GM23338 (cell line): ENCODE results near the gene SLC15A5. TPM values are rescaled to one million over a fixed set of nuclear protein-coding genes. Genes with fewer than 3 reads are reported as not detected.

Source experiments
- ATAC-seq: fragments of 200-7000 bp; cut with Tn5 transposase; 3 replicates; pipeline ENCODE4 v1.9.1; 2020
- DNase-seq: peaks from one replicate; pipeline ENCODE4 v3.0.0-alpha.2; 2015; ENCODE audit warnings: low spot score
- H2AFZ ChIP-seq: fragments of 200-600 bp; sonication (generic); 2 replicates; pipeline ENCODE4 v1.8.0; 2016; ENCODE audit warnings: antibody characterized with exemption, mild to moderate bottlenecking, moderate library complexity
- H3F3A ChIP-seq: fragments of 200-600 bp; sonication (generic); replicated peaks from 2 replicates; pipeline ENCODE4 v1.8.0; 2017; ENCODE audit warnings: antibody characterized with exemption, mixed run types, low read depth
- H3K27ac ChIP-seq: fragments of 200-600 bp; sonication (generic); 2 replicates; pipeline ENCODE4 v1.6.1; 2016; ENCODE audit warnings: low read depth
- H3K27me3 ChIP-seq: fragments of 200-600 bp; sonication (generic); 2 replicates; pipeline ENCODE4 v1.8.0; 2016; ENCODE audit warnings: mild to moderate bottlenecking, mixed run types, moderate library complexity; ENCODE audit not compliant: insufficient read depth
- H3K36me3 ChIP-seq: fragments of 200-600 bp; sonication (generic); 2 replicates; pipeline ENCODE4 v1.8.0; 2016; ENCODE audit warnings: mild to moderate bottlenecking; ENCODE audit not compliant: insufficient read depth
- H3K4me1 ChIP-seq: fragments of 200-600 bp; sonication (generic); 2 replicates; pipeline ENCODE4 v1.8.0; 2016; ENCODE audit warnings: mild to moderate bottlenecking, moderate library complexity; ENCODE audit not compliant: insufficient read depth
- H3K4me2 ChIP-seq: fragments of 200-600 bp; sonication (generic); 2 replicates; pipeline ENCODE4 v1.7.1; 2017; ENCODE audit warnings: mixed run types
- H3K4me3 ChIP-seq: fragments of 200-600 bp; sonication (generic); 2 replicates; pipeline ENCODE4 v1.6.1; 2016; ENCODE audit warnings: mixed run types
- H3K79me2 ChIP-seq: fragments of 200-600 bp; sonication (generic); replicated peaks from 2 replicates; pipeline ENCODE4 v1.8.0; 2017; ENCODE audit warnings: mild to moderate bottlenecking; ENCODE audit not compliant: insufficient read depth
- H3K9me2 ChIP-seq: fragments of 200-600 bp; sonication (generic); 2 replicates; pipeline ENCODE4 v1.8.0; 2017; ENCODE audit not compliant: insufficient read depth
- H4K20me1 ChIP-seq: fragments of 200-600 bp; sonication (generic); replicated peaks from 2 replicates; pipeline ENCODE4 v1.8.0; 2017; ENCODE audit warnings: mild to moderate bottlenecking; ENCODE audit not compliant: insufficient read depth
- H3K27ac Mint-ChIP-seq: 2 replicates; pipeline ENCODE4 v1.8.0; 2020; ENCODE audit warnings: inconsistent platforms, mild to moderate bottlenecking, moderate library complexity, mixed read lengths
- H3K27me3 Mint-ChIP-seq: 3 replicates; pipeline ENCODE4 v1.8.0; 2022; ENCODE audit warnings: low read depth, mild to moderate bottlenecking, moderate library complexity, mixed read lengths, inconsistent platforms; ENCODE audit not compliant: insufficient read depth, poor library complexity
- H3K36me3 Mint-ChIP-seq: 3 replicates; pipeline ENCODE4 v1.8.0; 2021; ENCODE audit warnings: low read depth, mild to moderate bottlenecking, inconsistent platforms, moderate library complexity, mixed read lengths
- H3K4me1 Mint-ChIP-seq: 3 replicates; pipeline ENCODE4 v1.8.0; 2020; ENCODE audit warnings: mild to moderate bottlenecking, inconsistent platforms, mixed read lengths
- H3K4me3 Mint-ChIP-seq: 3 replicates; pipeline ENCODE4 v1.8.0; 2021; ENCODE audit warnings: moderate library complexity, mild to moderate bottlenecking, inconsistent platforms, mixed read lengths
- H3K9me3 Mint-ChIP-seq: 3 replicates; pipeline ENCODE4 v1.8.0; 2020; ENCODE audit warnings: moderate library complexity, mild to moderate bottlenecking, inconsistent platforms, mixed read lengths
- CREB1 ChIP-seq: fragments of 250-450 bp; sonication (Bioruptor Pico); IDR thresholded peaks from 2 replicates; pipeline ENCODE4 v1.5.0; 2020; ENCODE audit warnings: low read depth, mild to moderate bottlenecking, moderate library complexity
- EZH2 ChIP-seq: fragments of 200-600 bp; sonication (generic); IDR thresholded peaks from one replicate; pipeline ENCODE4 v1.8.0; 2017; ENCODE audit warnings: antibody characterized with exemption, mild to moderate bottlenecking, low read depth; ENCODE audit not compliant: unreplicated experiment
- EZH2phosphoT487 ChIP-seq: fragments of 200-600 bp; sonication (generic); IDR thresholded peaks from one replicate; pipeline ENCODE4 v1.8.1; 2018; ENCODE audit warnings: antibody characterized with exemption; ENCODE audit not compliant: unreplicated experiment
- JUNB ChIP-seq: IDR thresholded peaks from one replicate; pipeline ENCODE4 v1.6.1; 2016; ENCODE audit warnings: antibody characterized with exemption; ENCODE audit not compliant: unreplicated experiment
- NANOG ChIP-seq: IDR thresholded peaks from 2 replicates; pipeline ENCODE4 v1.6.1; 2016; ENCODE audit warnings: antibody characterized with exemption, borderline replicate concordance
- POLR2AphosphoS5 ChIP-seq: IDR thresholded peaks from 2 replicates; pipeline ENCODE4 v1.6.1; 2016; ENCODE audit warnings: antibody characterized with exemption, low read depth
- STAT1 ChIP-seq: IDR thresholded peaks from one replicate; pipeline ENCODE4 v1.6.1; 2016; ENCODE audit warnings: antibody characterized with exemption; ENCODE audit not compliant: unreplicated experiment
- ZNF114 ChIP-seq: fragments of 250-450 bp; sonication (Bioruptor Pico); IDR thresholded peaks from 2 replicates; pipeline ENCODE4 v1.5.0; 2020; ENCODE audit warnings: mild to moderate bottlenecking, moderate library complexity
- ZNF331 ChIP-seq: fragments of 250-450 bp; sonication (Bioruptor Pico); IDR thresholded peaks from 2 replicates; pipeline ENCODE4 v1.5.0; 2020; ENCODE audit warnings: low read depth, mild to moderate bottlenecking, moderate library complexity
- polyA plus RNA-seq: library from polyadenylated mRNA; unstranded; fragments of >200 nt; fragmentation: Nextera tagmentation; extraction: Ambion mirVana; gene quantifications from 2 replicates; pipeline ENCODE4 v1.2.1, GENCODE V29; 2016
- total RNA-seq: library from RNA; depleted of rRNA; stranded (reverse); fragments of >200 nt; shearing (Covaris generic); gene quantifications from 2 replicates; pipeline ENCODE4 v1.2.3, GENCODE V29; 2014
- TF ChIP-seq, protein P1 (sequence below): IDR thresholded peaks from one replicate; pipeline ENCODE4 v1.6.1; 2018; ENCODE audit warnings: antibody characterized with exemption; ENCODE audit not compliant: unreplicated experiment
- TF ChIP-seq, protein P2 (sequence below): fragments of 250-450 bp; sonication (Bioruptor Pico); IDR thresholded peaks from 2 replicates; pipeline ENCODE4 v1.5.0; 2020; ENCODE audit warnings: mild to moderate bottlenecking, moderate library complexity
- TF ChIP-seq, protein P3 (sequence below): IDR thresholded peaks from 2 replicates; pipeline ENCODE4 v1.6.1; 2016; ENCODE audit warnings: antibody characterized with exemption
- TF ChIP-seq, protein P4 (sequence below), 2 experiments: fragments of 200-600 bp in 1 of 2; sonication (generic) in 1 of 2; conservative IDR thresholded peaks; 2 replicates each; pipeline versions ENCODE4 v1.5.1 to v1.6.1; 2016 to 2017; ENCODE audit warnings: antibody characterized with exemption in 2 of 2, low read depth in 2 of 2, mild to moderate bottlenecking in 2 of 2, moderate library complexity in 1 of 2

SLC15A5 gene
- total and polyA plus RNA-seq, 2 experiments from 2014 or later: not detected

DNA sequence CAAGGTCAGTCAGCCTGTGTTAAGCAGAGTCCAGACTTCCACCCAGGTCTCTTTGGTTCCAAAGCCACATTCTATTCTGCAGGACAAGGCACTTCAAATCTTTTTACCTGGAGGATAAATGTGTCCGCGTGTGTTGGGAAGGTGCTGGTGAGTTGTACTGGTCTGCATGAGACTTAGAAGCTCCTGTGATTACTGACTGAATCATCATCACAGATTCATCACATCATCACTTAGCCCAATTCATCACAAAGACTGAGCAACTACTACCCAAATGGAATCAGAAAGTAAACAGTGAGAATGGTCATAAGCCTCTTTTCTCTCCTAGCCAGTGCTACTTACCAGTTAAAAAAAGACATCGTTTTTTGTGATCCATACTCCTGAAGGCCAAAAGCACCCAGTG, 5.3 kb downstream of the SLC15A5 start:
- Mint-ChIP-seq H3K9me3 (no peaks in the 10 kb centered on the region), H3K27me3 (no peaks in the 10 kb centered on the region), H3K4me1 (peaks cover 20% of the 10 kb centered on the region), H3K27ac (no peak overlapping the region), H3K36me3 (no peaks in the 10 kb centered on the region), H3K4me3 (no peak overlapping the region)
- DNase-seq (no peak), ATAC-seq (no peak)
- no peaks in the 10 kb centered on the region for H4K20me1 ChIP-seq
- no peaks in the 10 kb centered on the region for H3K27me3 ChIP-seq
- no peaks in the 10 kb centered on the region for H3F3A ChIP-seq
- H3K36me3 ChIP-seq: no peaks in the 10 kb centered on the region
- no peak overlapping the region for H3K4me2 ChIP-seq
- no peaks in the 10 kb centered on the region for H3K79me2 ChIP-seq
- TF ChIP-seq NANOG (no peak), ZNF331 (CRISPR knock-in tag) (no peak), CREB1 (CRISPR knock-in tag) (no peak), JUNB (no peak), EZH2 (no peak), POLR2AphosphoS5 (no peak), STAT1 (no peak), ZNF114 (CRISPR knock-in tag) (no peak), EZH2phosphoT487 (no peak)
- TF ChIP-seq, protein P1, sequence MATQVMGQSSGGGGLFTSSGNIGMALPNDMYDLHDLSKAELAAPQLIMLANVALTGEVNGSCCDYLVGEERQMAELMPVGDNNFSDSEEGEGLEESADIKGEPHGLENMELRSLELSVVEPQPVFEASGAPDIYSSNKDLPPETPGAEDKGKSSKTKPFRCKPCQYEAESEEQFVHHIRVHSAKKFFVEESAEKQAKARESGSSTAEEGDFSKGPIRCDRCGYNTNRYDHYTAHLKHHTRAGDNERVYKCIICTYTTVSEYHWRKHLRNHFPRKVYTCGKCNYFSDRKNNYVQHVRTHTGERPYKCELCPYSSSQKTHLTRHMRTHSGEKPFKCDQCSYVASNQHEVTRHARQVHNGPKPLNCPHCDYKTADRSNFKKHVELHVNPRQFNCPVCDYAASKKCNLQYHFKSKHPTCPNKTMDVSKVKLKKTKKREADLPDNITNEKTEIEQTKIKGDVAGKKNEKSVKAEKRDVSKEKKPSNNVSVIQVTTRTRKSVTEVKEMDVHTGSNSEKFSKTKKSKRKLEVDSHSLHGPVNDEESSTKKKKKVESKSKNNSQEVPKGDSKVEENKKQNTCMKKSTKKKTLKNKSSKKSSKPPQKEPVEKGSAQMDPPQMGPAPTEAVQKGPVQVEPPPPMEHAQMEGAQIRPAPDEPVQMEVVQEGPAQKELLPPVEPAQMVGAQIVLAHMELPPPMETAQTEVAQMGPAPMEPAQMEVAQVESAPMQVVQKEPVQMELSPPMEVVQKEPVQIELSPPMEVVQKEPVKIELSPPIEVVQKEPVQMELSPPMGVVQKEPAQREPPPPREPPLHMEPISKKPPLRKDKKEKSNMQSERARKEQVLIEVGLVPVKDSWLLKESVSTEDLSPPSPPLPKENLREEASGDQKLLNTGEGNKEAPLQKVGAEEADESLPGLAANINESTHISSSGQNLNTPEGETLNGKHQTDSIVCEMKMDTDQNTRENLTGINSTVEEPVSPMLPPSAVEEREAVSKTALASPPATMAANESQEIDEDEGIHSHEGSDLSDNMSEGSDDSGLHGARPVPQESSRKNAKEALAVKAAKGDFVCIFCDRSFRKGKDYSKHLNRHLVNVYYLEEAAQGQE: no peak
- TF ChIP-seq, protein P2, sequence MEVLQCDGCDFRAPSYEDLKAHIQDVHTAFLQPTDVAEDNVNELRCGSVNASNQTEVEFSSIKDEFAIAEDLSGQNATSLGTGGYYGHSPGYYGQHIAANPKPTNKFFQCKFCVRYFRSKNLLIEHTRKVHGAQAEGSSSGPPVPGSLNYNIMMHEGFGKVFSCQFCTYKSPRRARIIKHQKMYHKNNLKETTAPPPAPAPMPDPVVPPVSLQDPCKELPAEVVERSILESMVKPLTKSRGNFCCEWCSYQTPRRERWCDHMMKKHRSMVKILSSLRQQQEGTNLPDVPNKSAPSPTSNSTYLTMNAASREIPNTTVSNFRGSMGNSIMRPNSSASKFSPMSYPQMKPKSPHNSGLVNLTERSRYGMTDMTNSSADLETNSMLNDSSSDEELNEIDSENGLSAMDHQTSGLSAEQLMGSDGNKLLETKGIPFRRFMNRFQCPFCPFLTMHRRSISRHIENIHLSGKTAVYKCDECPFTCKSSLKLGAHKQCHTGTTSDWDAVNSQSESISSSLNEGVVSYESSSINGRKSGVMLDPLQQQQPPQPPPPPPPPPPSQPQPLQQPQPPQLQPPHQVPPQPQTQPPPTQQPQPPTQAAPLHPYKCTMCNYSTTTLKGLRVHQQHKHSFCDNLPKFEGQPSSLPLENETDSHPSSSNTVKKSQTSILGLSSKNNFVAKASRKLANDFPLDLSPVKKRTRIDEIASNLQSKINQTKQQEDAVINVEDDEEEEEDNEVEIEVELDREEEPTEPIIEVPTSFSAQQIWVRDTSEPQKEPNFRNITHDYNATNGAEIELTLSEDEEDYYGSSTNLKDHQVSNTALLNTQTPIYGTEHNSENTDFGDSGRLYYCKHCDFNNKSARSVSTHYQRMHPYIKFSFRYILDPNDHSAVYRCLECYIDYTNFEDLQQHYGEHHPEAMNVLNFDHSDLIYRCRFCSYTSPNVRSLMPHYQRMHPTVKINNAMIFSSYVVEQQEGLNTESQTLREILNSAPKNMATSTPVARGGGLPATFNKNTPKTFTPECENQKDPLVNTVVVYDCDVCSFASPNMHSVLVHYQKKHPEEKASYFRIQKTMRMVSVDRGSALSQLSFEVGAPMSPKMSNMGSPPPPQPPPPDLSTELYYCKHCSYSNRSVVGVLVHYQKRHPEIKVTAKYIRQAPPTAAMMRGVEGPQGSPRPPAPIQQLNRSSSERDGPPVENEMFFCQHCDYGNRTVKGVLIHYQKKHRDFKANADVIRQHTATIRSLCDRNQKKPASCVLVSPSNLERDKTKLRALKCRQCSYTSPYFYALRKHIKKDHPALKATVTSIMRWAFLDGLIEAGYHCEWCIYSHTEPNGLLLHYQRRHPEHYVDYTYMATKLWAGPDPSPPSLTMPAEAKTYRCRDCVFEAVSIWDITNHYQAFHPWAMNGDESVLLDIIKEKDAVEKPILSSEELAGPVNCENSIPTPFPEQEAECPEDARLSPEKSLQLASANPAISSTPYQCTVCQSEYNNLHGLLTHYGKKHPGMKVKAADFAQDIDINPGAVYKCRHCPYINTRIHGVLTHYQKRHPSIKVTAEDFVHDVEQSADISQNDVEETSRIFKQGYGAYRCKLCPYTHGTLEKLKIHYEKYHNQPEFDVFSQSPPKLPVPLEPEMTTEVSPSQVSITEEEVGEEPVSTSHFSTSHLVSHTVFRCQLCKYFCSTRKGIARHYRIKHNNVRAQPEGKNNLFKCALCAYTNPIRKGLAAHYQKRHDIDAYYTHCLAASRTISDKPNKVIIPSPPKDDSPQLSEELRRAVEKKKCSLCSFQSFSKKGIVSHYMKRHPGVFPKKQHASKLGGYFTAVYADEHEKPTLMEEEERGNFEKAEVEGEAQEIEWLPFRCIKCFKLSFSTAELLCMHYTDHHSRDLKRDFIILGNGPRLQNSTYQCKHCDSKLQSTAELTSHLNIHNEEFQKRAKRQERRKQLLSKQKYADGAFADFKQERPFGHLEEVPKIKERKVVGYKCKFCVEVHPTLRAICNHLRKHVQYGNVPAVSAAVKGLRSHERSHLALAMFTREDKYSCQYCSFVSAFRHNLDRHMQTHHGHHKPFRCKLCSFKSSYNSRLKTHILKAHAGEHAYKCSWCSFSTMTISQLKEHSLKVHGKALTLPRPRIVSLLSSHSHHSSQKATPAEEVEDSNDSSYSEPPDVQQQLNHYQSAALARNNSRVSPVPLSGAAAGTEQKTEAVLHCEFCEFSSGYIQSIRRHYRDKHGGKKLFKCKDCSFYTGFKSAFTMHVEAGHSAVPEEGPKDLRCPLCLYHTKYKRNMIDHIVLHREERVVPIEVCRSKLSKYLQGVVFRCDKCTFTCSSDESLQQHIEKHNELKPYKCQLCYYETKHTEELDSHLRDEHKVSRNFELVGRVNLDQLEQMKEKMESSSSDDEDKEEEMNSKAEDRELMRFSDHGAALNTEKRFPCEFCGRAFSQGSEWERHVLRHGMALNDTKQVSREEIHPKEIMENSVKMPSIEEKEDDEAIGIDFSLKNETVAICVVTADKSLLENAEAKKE (CRISPR knock-in tag): no peak
- TF ChIP-seq, protein P3, sequence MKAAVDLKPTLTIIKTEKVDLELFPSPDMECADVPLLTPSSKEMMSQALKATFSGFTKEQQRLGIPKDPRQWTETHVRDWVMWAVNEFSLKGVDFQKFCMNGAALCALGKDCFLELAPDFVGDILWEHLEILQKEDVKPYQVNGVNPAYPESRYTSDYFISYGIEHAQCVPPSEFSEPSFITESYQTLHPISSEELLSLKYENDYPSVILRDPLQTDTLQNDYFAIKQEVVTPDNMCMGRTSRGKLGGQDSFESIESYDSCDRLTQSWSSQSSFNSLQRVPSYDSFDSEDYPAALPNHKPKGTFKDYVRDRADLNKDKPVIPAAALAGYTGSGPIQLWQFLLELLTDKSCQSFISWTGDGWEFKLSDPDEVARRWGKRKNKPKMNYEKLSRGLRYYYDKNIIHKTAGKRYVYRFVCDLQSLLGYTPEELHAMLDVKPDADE: no peak
- TF ChIP-seq, protein P4, sequence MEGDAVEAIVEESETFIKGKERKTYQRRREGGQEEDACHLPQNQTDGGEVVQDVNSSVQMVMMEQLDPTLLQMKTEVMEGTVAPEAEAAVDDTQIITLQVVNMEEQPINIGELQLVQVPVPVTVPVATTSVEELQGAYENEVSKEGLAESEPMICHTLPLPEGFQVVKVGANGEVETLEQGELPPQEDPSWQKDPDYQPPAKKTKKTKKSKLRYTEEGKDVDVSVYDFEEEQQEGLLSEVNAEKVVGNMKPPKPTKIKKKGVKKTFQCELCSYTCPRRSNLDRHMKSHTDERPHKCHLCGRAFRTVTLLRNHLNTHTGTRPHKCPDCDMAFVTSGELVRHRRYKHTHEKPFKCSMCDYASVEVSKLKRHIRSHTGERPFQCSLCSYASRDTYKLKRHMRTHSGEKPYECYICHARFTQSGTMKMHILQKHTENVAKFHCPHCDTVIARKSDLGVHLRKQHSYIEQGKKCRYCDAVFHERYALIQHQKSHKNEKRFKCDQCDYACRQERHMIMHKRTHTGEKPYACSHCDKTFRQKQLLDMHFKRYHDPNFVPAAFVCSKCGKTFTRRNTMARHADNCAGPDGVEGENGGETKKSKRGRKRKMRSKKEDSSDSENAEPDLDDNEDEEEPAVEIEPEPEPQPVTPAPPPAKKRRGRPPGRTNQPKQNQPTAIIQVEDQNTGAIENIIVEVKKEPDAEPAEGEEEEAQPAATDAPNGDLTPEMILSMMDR (conservative IDR thresholded peaks at IDR 0.05; ENCODE audit: low read depth in 2 of 2): no peak
- H2AFZ ChIP-seq: no peak overlapping the region
- no peaks in the 10 kb centered on the region for H3K9me2 ChIP-seq
- peaks cover 8% of the 10 kb centered on the region for H3K4me1 ChIP-seq
- no peak overlapping the region for H3K27ac ChIP-seq
- H3K4me3 ChIP-seq: no peak overlapping the region
